Measurements from ENCODE around the gene MAGEA2.
"Not testable (repeated sequence)": the region's sequence is repeated elsewhere in the genome, so short reads cannot be mapped to it uniquely, and the experiment has no call there.

DNA sequence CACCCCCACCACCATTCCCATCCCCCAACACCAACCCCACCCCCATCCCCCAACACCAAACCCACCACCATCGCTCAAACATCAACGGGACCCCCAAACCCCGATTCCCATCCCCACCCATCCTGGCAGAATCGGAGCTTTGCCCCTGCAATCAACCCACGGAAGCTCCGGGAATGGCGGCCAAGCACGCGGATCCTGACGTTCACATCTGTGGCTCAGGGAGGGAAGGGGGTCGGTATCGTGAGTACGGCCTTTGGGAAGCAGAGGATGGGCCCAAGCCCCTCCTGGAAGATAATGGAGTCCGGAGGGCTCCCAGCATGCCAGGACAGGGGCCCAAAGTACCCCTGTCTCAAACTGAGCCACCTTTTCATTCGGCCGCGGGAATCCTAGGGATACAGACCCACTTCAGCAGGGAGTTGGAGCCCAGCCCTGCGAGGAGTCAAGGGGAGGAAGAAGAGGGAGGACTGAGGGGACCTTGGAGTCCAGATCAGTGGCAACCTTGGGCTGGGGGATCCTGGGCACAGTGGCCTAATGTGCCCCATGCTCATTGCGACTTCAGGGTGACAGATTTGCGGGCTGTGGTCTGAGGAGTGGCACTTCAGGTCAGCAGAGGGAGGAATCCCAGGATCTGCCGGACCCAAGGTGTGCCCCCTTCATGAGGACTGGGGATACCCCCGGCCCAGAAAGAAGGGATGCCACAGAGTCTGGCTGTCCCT lies 19.3 kb downstream of the MAGEA2 start:
- TF ChIP-seq, protein P1, sequence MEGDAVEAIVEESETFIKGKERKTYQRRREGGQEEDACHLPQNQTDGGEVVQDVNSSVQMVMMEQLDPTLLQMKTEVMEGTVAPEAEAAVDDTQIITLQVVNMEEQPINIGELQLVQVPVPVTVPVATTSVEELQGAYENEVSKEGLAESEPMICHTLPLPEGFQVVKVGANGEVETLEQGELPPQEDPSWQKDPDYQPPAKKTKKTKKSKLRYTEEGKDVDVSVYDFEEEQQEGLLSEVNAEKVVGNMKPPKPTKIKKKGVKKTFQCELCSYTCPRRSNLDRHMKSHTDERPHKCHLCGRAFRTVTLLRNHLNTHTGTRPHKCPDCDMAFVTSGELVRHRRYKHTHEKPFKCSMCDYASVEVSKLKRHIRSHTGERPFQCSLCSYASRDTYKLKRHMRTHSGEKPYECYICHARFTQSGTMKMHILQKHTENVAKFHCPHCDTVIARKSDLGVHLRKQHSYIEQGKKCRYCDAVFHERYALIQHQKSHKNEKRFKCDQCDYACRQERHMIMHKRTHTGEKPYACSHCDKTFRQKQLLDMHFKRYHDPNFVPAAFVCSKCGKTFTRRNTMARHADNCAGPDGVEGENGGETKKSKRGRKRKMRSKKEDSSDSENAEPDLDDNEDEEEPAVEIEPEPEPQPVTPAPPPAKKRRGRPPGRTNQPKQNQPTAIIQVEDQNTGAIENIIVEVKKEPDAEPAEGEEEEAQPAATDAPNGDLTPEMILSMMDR (IDR thresholded peaks at IDR 0.05), result not testable (repeated sequence)
- TF ChIP-seq POLR2A (IDR thresholded peaks at IDR 0.05), result not testable (repeated sequence)

All from upper lobe of left lung (tissue), 4 donors.